Thymus (tissue), 11 donors: ENCODE results near the gene CA12. TPM values are rescaled to one million over a fixed set of nuclear protein-coding genes. Genes with fewer than 3 reads are reported as not detected.
"Not testable (repeated sequence)": the region's sequence is repeated elsewhere in the genome, so short reads cannot be mapped to it uniquely, and the experiment has no call there.

Experiments
- DNase-seq, 9 donors: peaks; one replicate each; pipeline ENCODE4 v3.0.0-alpha.2; 2013; ENCODE audit warnings: low spot score in 9 of 9, low read depth in 6 of 9, missing footprints in 1 of 9
- H3K27ac ChIP-seq, 2 donors: one replicate each; pipeline ENCODE4 v1.5.1; 2013; ENCODE audit warnings: control low read depth in 1 of 2, low read depth in 1 of 2, low read length in 1 of 2, mild to moderate bottlenecking in 1 of 2, moderate library complexity in 1 of 2
- H3K27me3 ChIP-seq, 2 donors: one replicate each; pipeline ENCODE4 v1.5.1; 2013; ENCODE audit warnings: low read length in 1 of 2; ENCODE audit not compliant: control insufficient read depth in 2 of 2, insufficient read depth in 1 of 2
- H3K36me3 ChIP-seq, 2 donors: one replicate each; pipeline ENCODE4 v1.5.1; 2013; ENCODE audit warnings: low read length in 1 of 2, mild to moderate bottlenecking in 1 of 2, moderate library complexity in 1 of 2; ENCODE audit not compliant: control insufficient read depth in 2 of 2, insufficient read depth in 2 of 2
- H3K4me1 ChIP-seq, 2 donors: one replicate each; pipeline ENCODE4 v1.5.1; 2013; ENCODE audit warnings: low read length in 2 of 2; ENCODE audit not compliant: control insufficient read depth in 2 of 2, insufficient read depth in 2 of 2
- H3K4me3 ChIP-seq, 2 donors: one replicate each; pipeline ENCODE4 v1.5.1; 2013; ENCODE audit warnings: low read length in 2 of 2, control low read depth in 1 of 2, mild to moderate bottlenecking in 1 of 2
- H3K9me3 ChIP-seq, 2 donors: one replicate each; pipeline ENCODE4 v1.5.1; 2013; ENCODE audit warnings: low read length in 1 of 2, mild to moderate bottlenecking in 1 of 2; ENCODE audit not compliant: control insufficient read depth in 2 of 2, insufficient read depth in 1 of 2
- WGBS: extraction: QIAGEN DNeasy Blood & Tissue Kit; methylation state at CpG from one replicate; pipeline ENCODE4 v1.1.7; 2013; 5-methylcytosine and 5-hydroxymethylcytosine counted together
- polyA plus RNA-seq: library from polyadenylated mRNA; stranded (reverse); fragments of 200-250 nt; gene quantifications from one replicate; pipeline ENCODE4 v1.2.3, GENCODE V29; 2013
- total RNA-seq: library from RNA; stranded (reverse); fragments of 120-200 nt; gene quantifications from one replicate; pipeline ENCODE4 v1.2.4, GENCODE V29; 2013
- donor health status: healthy.

CA12 gene
- total and polyA plus RNA-seq, 2 donors, result 0.09 to 0.16 TPM

- WGBS, result 98% methylated on average over 4 of the region's 4 CpGs
- Histone ChIP-seq H3K4me1 (peaks cover 5 to 29% of the 10 kb centered on the region in 2 donors), H3K36me3 (no peaks in the 10 kb centered on the region), H3K27ac (no peak overlapping the region), H3K4me3 (no peak overlapping the region), H3K9me3 (peaks cover 0 to 9% of the 10 kb centered on the region in 2 donors), H3K27me3 (no peaks in the 10 kb centered on the region)
- no peak for DNase-seq
These were observed 36.1 kb upstream of the CA12 start for GRCh38 chr15:63417721-63418120.

GRCh38 chr15:63417274-63417673, 35.6 kb upstream of the CA12 start:
- 95% methylated on average over 21 of the region's 21 CpGs for WGBS
- not testable (repeated sequence) for H3K36me3 ChIP-seq, H3K4me3 ChIP-seq, DNase-seq, H3K27ac ChIP-seq, H3K27me3 ChIP-seq, H3K9me3 ChIP-seq
- peaks cover 6 to 29% of the 10 kb centered on the region in 2 donors for H3K4me1 ChIP-seq

DNA sequence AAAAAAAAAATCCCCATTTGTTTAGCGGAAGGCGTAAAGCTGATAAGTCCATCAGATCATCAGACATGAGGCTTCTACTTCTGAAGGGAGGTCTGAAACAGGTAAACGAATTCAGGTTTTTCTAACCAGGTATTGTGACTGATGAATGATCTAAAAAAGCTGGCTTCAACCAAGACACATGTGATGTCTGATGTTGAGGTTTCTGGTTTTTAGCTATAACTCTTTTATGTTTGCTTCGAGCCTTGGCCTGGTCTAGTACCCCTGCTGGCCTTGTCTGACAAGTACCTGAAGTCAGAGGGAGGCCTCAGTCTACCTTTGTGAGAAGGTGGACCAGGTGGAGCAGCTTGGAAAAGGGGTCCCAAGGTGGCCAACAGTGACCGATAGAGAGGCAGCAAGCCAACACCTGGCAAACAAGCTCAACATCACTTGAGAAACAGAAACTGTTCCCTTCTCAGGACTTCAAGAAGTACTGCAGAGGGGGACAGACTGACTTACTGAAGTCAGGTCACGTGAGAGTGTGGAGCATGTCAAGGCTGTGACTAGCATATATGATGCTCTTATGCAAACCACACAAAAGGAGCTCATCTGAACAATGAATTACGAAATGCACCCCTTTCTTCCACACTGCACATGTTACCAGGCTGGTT, 33.0 kb upstream of the CA12 start:
- DNase-seq, result peak in 8 of 9 donors; percentile 24 to 85 (median 71)
- no peaks in the 10 kb centered on the region for H3K36me3 ChIP-seq
- H3K9me3 ChIP-seq, result peaks cover 0 to 9% of the 10 kb centered on the region in 2 donors
- H3K4me3 ChIP-seq, result no peak overlapping the region
- no peaks in the 10 kb centered on the region for H3K27me3 ChIP-seq
- H3K4me1 ChIP-seq, result peaks cover 6 to 33% of the 10 kb centered on the region in 2 donors
- H3K27ac ChIP-seq, result peak overlapping the region; percentile 83 to 94
- WGBS, result 65% methylated on average over 7 of the region's 7 CpGs

GRCh38 chr15:63412551-63412950, 30.9 kb upstream of the CA12 start:
- WGBS, result 94% methylated on average over 7 of the region's 7 CpGs
- Histone ChIP-seq H3K36me3 (no peaks in the 10 kb centered on the region), H3K27ac (no peak overlapping the region), H3K9me3 (peaks cover 0 to 9% of the 10 kb centered on the region in 2 donors), H3K27me3 (no peaks in the 10 kb centered on the region), H3K4me3 (no peak overlapping the region), H3K4me1 (peaks cover 6 to 33% of the 10 kb centered on the region in 2 donors)
- DNase-seq, result no peak

DNA sequence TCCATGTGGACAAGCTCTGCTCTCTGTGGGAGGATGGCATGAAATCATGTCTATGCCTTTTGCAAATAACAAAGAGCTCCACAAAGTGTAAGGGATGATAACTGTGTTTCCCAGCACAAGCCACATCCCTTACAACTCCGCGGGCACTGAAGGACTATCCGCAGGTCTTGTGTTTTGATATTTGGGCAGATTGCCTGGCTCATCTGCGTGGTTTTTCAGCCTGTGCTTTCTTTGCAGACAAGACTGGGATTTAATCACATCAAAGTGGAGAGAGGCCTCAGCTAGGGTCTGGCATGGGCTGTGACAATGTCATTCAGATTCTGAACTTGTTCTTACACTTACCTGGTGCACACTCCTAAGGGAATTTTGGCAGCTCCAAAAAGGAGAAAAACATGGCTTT, 30.2 kb upstream of the CA12 start:
- Histone ChIP-seq H3K4me3 (no peak overlapping the region), H3K27ac (no peak overlapping the region), H3K4me1 (peaks cover 6 to 33% of the 10 kb centered on the region in 2 donors), H3K27me3 (no peaks in the 10 kb centered on the region), H3K36me3 (no peaks in the 10 kb centered on the region), H3K9me3 (peaks cover 0 to 9% of the 10 kb centered on the region in 2 donors)
- 97% methylated on average over 4 of the region's 4 CpGs for WGBS
- no peak for DNase-seq

GRCh38 chr15:63409179-63409578, 27.5 kb upstream of the CA12 start:
- H3K4me3 ChIP-seq, result no peak overlapping the region

GRCh38 chr15:63408524-63408923, 26.9 kb upstream of the CA12 start:
- H3K27me3 ChIP-seq, result no peaks in the 10 kb centered on the region
- no peak overlapping the region for H3K4me3 ChIP-seq
- H3K36me3 ChIP-seq, result no peaks in the 10 kb centered on the region
- H3K27ac ChIP-seq, result no peak overlapping the region
- DNase-seq, result no peak
- 94% methylated on average over 2 of the region's 2 CpGs for WGBS
- H3K4me1 ChIP-seq, result peaks cover 6 to 19% of the 10 kb centered on the region in 2 donors
- no peaks in the 10 kb centered on the region for H3K9me3 ChIP-seq

More at GRCh38 chr15:63409179-63409578, 27.5 kb upstream of the CA12 start:
- 97% methylated on average over 5 of the region's 5 CpGs for WGBS
- no peak overlapping the region for H3K27ac ChIP-seq
- DNase-seq, result no peak
- H3K4me1 ChIP-seq, result peaks cover 6 to 26% of the 10 kb centered on the region in 2 donors
- no peaks in the 10 kb centered on the region for H3K27me3 ChIP-seq
- no peaks in the 10 kb centered on the region for H3K9me3 ChIP-seq
- H3K36me3 ChIP-seq, result no peaks in the 10 kb centered on the region

DNA sequence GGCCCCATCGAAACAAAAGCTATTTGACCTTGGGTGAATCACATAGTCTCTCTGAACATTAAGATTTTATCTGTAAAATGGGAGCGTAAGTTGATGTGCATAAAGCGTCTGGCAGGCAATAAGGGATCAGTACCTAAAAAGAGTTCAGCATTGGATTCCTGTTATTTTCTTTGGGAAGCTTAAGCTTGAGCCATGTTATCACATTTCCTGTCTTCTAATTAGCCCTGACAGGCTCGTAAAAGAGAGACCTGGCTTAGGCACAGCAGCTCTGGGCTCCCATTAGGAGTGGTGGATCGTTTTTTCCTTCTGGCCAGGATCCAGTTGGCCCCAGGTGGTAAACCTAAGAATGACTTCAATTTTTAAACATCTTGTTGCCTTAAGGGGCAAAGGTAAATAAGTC, 26.0 kb upstream of the CA12 start:
- H3K36me3 ChIP-seq, result no peaks in the 10 kb centered on the region
- H3K27ac ChIP-seq, result no peak overlapping the region
- no peaks in the 10 kb centered on the region for H3K27me3 ChIP-seq
- H3K4me3 ChIP-seq, result no peak overlapping the region
- 87% methylated on average over 5 of the region's 5 CpGs for WGBS
- H3K4me1 ChIP-seq, result peaks cover 0 to 13% of the 10 kb centered on the region in 2 donors
- H3K9me3 ChIP-seq, result no peaks in the 10 kb centered on the region
- DNase-seq, result no peak

DNA sequence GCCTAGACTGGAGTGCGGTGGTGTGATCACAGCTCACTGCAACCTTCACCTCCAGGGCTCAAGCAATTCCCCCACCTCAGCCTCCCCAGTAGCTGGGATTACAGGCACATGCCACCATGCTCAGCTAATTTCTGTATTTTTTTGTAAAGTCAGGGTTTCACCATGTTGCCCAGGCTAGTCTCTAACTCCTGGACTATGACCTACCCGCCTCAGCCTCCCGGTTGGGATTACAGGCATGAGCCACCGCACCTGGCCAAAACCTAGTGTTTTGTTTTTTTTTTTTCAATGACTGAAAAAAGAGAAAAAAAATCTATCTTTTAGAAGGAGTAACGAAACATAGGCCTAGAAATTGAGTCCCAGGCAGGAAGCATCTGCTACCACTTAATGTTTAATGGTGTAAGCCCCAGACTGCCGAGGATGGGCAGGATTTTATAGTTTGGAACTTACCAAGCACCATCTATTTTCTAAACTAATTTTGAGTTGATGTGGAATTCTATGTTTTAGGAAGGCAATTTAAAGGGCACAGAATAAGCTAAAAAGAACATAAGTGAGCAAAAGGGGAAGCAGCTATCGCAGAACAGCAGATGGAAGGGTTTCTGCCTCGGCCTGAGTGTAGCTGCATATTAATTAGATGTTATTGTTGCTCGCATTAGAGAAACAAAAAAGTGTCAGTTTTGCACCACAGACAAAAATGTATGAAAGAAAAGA, 24.2 kb upstream of the CA12 start:
- peaks cover 0 to 15% of the 10 kb centered on the region in 2 donors for H3K4me1 ChIP-seq
- no peaks in the 10 kb centered on the region for H3K36me3 ChIP-seq
- no peak overlapping the region for H3K27ac ChIP-seq
- no peaks in the 10 kb centered on the region for H3K9me3 ChIP-seq
- H3K27me3 ChIP-seq, result no peaks in the 10 kb centered on the region
- no peak for DNase-seq
- 53% methylated on average over 9 of the region's 9 CpGs for WGBS
- no peak overlapping the region for H3K4me3 ChIP-seq
